H1 (cell line): ENCODE data around the gene CCDC51. TPM values are rescaled to one million over a fixed set of nuclear protein-coding genes. Genes with fewer than 3 reads are reported as not detected.

Experiments
- RNF2 ChIP-seq: fragments of 200-900, 300-1000 bp; sonication (generic); IDR thresholded peaks from 2 replicates; pipeline ENCODE4 v1.7.1; 2016; ENCODE audit warnings: borderline replicate concordance, low read depth, mild to moderate bottlenecking, antibody characterized with exemption, low read length; ENCODE audit not compliant: poor library complexity, severe bottlenecking; ENCODE audit errors: missing control alignments
- polyA plus RNA-seq, 7 experiments: library from polyadenylated mRNA; depleted of rRNA in 3 of 7; stranded (reverse) in 5 of 7; unstranded in 2 of 7; fragments of >200 nt in 5 of 7; fragments of 200-250 nt in 2 of 7; gene quantifications; 1 replicate in 5 of 7; 2 replicates in 1 of 7; 4 replicates in 1 of 7; pipeline versions ENCODE4 v1.2.1 to v1.2.3, GENCODE V29; 2011 to 2013; ENCODE audit warnings: missing spikeins in 2 of 7, mixed read lengths in 2 of 7
- total RNA-seq: library from RNA; stranded (reverse); fragmentation: NEBNext Ultra II Directional; extraction: Animal tissue kit (Norgen Biotek cat#: 25700); gene quantifications from 2 replicates; pipeline ENCODE4 v1.2.1, GENCODE V29; 2021

CCDC51 gene
- total and polyA plus RNA-seq, 2 of the 8 experiments (the other 6 are each of a cell fraction or from before 2014, with no cell fraction given): 21.3 to 21.4 TPM

DNA sequence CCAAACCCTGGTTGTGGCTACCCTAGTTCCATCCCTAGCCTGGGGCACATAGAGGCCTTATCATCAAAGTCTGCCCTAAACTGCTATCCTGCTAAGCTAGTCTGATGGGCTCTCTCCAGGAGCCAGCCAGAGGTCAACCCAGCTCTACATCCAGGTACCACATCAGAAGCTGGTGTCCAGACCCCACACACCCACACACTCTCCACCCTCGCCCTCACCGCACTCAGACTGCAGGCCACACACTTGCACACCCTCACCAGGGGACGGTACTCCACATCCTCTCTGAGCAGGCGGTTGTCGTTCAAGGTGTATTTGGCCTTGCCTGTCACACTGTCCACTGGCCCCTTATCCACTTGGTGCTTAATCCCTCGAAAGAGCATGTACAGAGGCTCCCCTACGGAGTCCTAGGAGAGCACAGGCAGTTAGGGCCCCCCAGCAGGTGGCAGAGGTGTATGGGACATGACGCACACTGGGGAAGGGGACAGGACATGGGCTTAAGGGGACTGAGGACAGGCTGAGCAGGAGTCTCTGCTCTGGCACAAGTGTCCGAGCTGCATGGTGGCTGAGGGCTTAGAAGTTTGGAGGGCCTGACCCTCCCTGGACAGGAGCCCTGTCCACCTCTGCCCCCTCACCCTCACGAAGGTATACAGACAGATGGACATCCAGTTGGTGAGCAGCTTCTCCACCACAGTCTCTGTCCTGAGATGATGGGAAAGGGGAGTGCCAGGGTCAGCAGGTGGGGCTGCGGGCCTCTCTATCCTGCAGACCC lies 28.1 kb downstream of the CCDC51 start (continued):
- TF ChIP-seq RNF2: no peak
